Measurements from ENCODE around the gene DONSON. TPM values are rescaled to one million over a fixed set of nuclear protein-coding genes. Genes with fewer than 3 reads are reported as not detected.

DONSON gene
- total RNA-seq, 3 donors from 2014 or later (not counting 1 experiment from before 2014, with no cell fraction given) = 17.0 to 18.3 (median 17.3) TPM

- intact Hi-C loops (cut with micrococcal nuclease) = no loop called here
- ATAC-seq = no peak
- H3K4me3 ChIP-seq (ENCODE audit: low read length) = no peak overlapping the region
- TF ChIP-seq CTCF (IDR thresholded peaks at IDR 0.05) = no peak
- H3K27me3 Mint-ChIP-seq (ENCODE audit: low read depth in 2 of 2) = no peaks in the 10 kb centered on the region
- no peaks in the 10 kb centered on the region for H3K9me3 Mint-ChIP-seq
- H3K27ac ChIP-seq (ENCODE audit: low read length) = no peak overlapping the region
- WGBS (ENCODE audit: insufficient coverage) = 64% methylated on average over 2 of the region's 3 CpGs
- peaks cover 43% of the 10 kb centered on the region for H3K36me3 ChIP-seq (ENCODE audit: control insufficient read depth, insufficient read depth, low read length)
- H3K36me3 Mint-ChIP-seq = peaks cover 15% of the 10 kb centered on the region
- H3K4me3 Mint-ChIP-seq = peak overlapping the region; percentile 99
- peaks cover 45 to 52% of the 10 kb centered on the region in 2 donors for H3K4me1 Mint-ChIP-seq
- H3K9me3 ChIP-seq (ENCODE audit: control insufficient read depth, insufficient read depth, low read length) = no peaks in the 10 kb centered on the region
- H3K27ac Mint-ChIP-seq = peak overlapping the region; percentile 43 to 75
- DNase-seq = no peak
- H3K4me1 ChIP-seq (ENCODE audit: control insufficient read depth, insufficient read depth, low read length) = peaks cover 5% of the 10 kb centered on the region
- no peaks in the 10 kb centered on the region for H3K27me3 ChIP-seq (ENCODE audit: control insufficient read depth, insufficient read depth, low read length)
Observed at GRCh38 chr21:33546086-33546485, 42.4 kb downstream of the DONSON start.

GRCh38 chr21:33544451-33545195 is 43.9 kb downstream of the DONSON start:
- no peaks in the 10 kb centered on the region for H3K27me3 Mint-ChIP-seq (ENCODE audit: low read depth in 2 of 2)
- 0% methylated on average over 2 of the region's 8 CpGs for WGBS (ENCODE audit: insufficient coverage)
- DNase-seq (no peak), ATAC-seq (no peak)
- Histone ChIP-seq H3K36me3 (ENCODE audit: control insufficient read depth, insufficient read depth, low read length) (peaks cover 28% of the 10 kb centered on the region), H3K27me3 (ENCODE audit: control insufficient read depth, insufficient read depth, low read length) (no peaks in the 10 kb centered on the region), H3K27ac (ENCODE audit: low read length) (no peak overlapping the region), H3K4me1 (ENCODE audit: control insufficient read depth, insufficient read depth, low read length) (peaks cover 6% of the 10 kb centered on the region), H3K4me3 (ENCODE audit: low read length) (peak overlapping the region; percentile 92), H3K9me3 (ENCODE audit: control insufficient read depth, insufficient read depth, low read length) (no peaks in the 10 kb centered on the region)
- intact Hi-C loops (cut with micrococcal nuclease) = loop anchor here (5.0 kb wide), 3 partner anchors 43 to 772 kb away; partner anchors contain the start of genes DONSON and PAXBP1
- peaks cover 14% of the 10 kb centered on the region for H3K36me3 Mint-ChIP-seq
- no peaks in the 10 kb centered on the region for H3K9me3 Mint-ChIP-seq
- H3K27ac Mint-ChIP-seq = peak overlapping the region; percentile 98 to 100
- no peak for TF ChIP-seq CTCF (IDR thresholded peaks at IDR 0.05)
- peak overlapping the region; percentile 99 for H3K4me3 Mint-ChIP-seq
- H3K4me1 Mint-ChIP-seq = peaks cover 47 to 59% of the 10 kb centered on the region in 2 donors

GRCh38 chr21:33543505-33544129 is 44.9 kb downstream of the DONSON start:
- TF ChIP-seq CTCF (IDR thresholded peaks at IDR 0.05) = no peak
- under 1% methylated on average over 24 of the region's 26 CpGs for WGBS (ENCODE audit: insufficient coverage)
- ATAC-seq (peak in 1 of 3 donors; percentile 4), DNase-seq (no peak)
- Histone ChIP-seq H3K27ac (ENCODE audit: low read length) (peak overlapping the region; percentile 99), H3K4me1 (ENCODE audit: control insufficient read depth, insufficient read depth, low read length) (peaks cover 6% of the 10 kb centered on the region), H3K4me3 (ENCODE audit: low read length) (peak overlapping the region; percentile 92), H3K9me3 (ENCODE audit: control insufficient read depth, insufficient read depth, low read length) (no peaks in the 10 kb centered on the region), H3K27me3 (ENCODE audit: control insufficient read depth, insufficient read depth, low read length) (no peaks in the 10 kb centered on the region), H3K36me3 (ENCODE audit: control insufficient read depth, insufficient read depth, low read length) (peaks cover 18% of the 10 kb centered on the region)
- Mint-ChIP-seq H3K4me3 (peak overlapping the region; percentile 99), H3K27me3 (ENCODE audit: low read depth in 2 of 2) (no peaks in the 10 kb centered on the region), H3K36me3 (peaks cover 7% of the 10 kb centered on the region), H3K4me1 (peaks cover 47 to 53% of the 10 kb centered on the region in 2 donors), H3K9me3 (no peaks in the 10 kb centered on the region), H3K27ac (peak overlapping the region; percentile 98 to 100)
- intact Hi-C loops (cut with micrococcal nuclease) = loop anchor here (2.0 to 5.0 kb wide), 5 partner anchors 13 to 771 kb away; partner anchors contain the start of genes DONSON, ITSN1 and PAXBP1

All from natural killer cell (primary cell).